GM21723 (cell line): ENCODE measurements around the gene CCDC201.
"Not testable (repeated sequence)": the region's sequence is repeated elsewhere in the genome, so short reads cannot be mapped to it uniquely, and the experiment has no call there.

Experiments used
- ATAC-seq: cut with Tn5 transposase; IDR thresholded peaks from one replicate; pipeline ENCODE4 v1.9.1; 2021; ENCODE audit warnings: mild to moderate bottlenecking, moderate library complexity; ENCODE audit not compliant: unreplicated experiment

The CCDC201 gene

DNA sequence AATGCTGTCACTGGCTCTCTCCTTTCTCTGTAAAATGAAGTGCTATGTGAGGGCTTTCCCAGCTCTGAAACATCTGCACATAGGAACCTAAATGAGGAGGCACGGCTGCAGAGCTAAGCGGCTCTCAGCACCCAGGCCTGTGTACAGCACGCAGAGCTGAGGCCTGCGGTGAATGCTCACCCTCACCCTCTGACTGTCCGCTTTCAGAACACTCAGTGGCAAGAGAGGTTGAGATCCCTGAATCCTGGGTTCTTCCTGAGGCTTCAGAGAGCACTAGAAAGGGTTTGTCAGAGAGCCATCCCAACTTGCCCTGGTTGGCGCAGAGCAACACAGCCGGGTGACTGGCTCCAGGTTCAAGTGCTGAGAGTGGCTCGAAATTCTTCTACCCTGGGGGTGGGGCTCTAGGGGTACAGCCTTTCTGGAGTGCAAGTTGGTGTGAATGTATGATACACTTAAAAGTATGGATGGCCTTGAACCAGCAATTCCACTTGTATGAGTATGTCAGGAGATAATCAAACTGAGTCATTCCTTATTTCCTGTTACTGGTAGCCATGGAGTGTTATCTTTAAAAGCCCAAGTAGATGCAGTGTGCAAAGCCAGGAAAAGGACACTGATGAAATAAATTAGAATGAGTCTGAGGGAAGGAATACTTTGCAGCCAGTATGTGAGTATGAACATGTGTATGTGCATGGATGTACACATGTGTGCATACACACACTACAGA lies 1.7 kb upstream of the CCDC201 start:
- no peak for ATAC-seq

DNA sequence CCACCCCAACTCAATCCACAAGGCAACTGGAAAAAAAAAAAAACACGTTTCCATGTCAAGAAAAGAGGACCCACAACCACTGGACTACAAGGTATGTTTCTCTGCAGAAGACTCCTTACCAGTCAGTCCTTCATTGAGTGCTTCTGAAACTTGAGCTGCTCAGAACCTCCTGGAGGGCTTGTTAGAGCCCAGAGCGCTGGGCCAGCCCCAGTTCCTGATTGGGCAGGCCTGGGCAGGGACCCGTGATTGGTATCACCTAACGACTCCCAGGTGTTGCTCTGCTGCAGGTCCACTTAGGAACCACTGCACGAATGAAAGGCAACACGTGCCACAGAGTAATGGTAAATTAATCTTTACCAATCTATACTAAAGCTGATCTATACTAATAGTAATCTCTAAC lies 473 bp upstream of the CCDC201 start:
- ATAC-seq = no peak

DNA sequence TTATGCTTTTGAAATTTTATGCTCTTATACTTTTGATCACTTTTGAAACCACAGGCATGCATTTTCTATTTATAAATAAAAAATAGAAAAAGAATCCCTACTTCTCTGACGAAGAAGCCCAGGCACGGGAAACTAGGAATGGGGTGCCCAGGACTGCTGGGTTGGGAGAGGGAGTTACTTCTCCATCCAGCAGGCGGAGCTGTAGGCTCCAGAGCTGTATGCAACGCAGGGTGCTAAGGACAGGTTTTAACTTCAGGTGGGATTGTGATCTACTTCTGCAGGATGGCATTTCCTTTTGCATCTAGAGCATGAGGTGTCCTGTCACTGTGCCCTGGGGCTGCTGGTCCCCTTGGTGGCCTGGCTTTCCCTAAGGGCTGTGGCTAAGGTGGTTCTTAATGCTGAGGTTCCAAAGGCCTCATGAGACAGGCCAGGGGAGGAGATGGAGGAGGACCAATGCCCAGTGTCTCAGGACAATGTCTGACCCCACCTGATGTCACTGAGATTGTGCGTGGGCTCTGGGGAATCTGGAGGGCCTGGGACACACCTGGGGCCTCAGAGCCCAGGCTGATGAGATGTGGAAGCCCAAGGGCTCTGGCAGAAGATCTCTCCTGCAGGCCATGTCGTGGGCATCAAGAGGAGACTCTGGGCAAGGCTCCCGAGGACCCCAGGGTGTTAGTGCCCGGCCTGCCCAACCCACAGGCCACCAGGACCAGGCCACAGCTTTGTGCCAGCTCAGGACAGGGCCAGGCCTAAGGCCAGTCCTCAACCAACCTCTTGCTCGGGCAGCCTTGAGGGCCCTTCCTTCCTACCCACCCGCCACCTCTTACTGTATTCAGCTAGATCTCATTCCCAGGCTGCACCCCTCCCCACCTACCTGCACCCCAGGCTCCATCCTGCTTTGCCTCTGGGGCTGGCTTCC lies 507 bp downstream of the CCDC201 start:
- ATAC-seq = no peak

DNA sequence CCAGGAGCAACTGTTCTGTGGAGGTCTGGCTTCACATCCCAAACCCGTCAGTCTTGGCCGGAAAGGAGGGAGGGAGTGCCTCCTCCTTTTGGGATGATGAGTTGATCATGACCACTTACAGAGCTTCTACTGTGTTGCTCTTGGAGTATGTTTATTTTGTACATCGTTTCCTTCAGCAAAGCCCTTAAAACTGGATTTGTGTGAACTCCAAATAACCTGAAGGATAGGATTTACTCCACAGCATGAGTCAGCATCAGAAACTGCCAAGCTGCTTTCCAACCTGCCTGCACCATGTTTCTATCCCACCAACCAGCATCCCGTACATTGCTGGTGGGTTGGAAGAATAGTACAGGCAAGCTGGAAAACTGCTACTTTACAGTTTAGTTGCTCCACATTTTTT lies 3.5 kb downstream of the CCDC201 start:
- no peak for ATAC-seq

DNA sequence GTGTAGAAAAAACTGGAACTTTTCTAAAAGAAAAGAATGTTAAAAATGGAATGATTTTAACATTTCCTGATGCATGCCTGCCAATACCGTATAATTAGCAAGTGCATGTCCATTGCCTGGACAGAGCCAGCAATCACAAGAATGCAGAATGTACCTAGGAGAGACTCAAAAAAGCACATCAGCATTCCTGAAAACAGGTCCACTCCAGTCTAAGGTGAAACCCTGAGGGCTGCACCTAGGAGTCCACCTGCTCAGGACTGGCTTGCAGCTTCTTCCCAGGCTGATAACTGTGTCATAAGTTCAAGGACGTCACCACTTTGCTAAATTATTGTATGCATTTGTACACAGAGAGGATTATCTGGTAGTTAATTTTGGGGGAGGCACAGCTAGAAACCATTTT lies 5.4 kb downstream of the CCDC201 start:
- ATAC-seq = no peak

DNA sequence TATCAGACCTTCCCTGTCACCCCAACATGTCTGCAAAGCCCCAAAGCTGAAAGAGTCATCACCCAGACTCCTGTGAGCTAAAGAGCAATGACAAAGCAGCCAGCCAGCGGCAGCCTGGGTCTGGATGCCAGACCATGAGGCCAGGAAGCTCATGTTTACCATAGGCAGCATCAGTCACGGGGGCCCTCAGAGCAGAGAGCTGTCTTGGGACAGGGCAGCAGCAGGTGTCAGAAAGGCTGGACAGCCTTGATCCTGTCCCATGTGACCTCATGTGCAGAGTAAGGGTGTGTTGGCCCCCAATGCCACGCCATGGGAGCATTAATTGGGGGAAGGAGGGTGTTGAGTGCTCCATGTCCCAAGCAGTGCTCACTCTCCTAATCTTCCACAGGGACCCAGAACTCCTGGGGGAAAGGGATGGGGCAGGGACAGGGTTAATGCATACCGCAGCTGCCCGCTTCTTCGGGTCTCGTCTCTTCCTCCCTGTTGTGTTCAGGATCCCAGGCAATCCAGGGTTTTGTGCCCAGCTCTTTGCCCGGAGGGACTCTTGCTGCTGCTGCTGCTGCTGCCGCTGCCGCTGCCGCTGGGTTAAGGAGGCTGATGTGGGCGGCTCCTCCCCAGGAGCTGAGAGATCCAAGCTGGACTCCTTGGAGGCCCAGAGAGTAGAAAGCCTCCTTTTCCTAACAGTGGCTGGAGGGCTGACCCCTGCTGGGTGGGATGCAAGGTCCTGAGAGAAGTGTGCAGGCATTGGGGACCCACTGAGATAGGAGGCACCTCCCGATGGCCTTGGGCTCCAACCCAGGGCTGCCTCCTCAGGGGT lies 7.1 kb downstream of the CCDC201 start:
- no peak for ATAC-seq

DNA sequence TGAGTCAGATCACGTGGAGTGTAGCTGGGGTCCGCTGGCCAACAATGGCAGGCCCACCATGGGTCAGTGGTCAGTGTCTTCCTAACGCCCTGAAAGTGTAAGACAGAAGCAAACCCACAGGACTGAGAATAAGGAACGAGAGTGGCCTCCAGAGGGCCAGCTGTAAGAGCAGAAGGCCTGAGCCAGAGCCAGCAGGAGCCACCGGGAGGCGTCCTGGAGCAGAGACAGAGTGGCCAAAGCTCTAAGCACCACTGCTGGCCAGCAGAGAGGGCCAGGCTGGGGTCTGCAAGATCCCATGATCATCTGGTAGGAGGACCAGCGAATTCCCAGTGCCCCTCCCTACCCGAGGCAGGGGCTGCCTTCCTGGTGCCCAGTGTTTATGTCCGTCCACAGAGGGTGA lies 9.2 kb downstream of the CCDC201 start:
- ATAC-seq = no peak

DNA sequence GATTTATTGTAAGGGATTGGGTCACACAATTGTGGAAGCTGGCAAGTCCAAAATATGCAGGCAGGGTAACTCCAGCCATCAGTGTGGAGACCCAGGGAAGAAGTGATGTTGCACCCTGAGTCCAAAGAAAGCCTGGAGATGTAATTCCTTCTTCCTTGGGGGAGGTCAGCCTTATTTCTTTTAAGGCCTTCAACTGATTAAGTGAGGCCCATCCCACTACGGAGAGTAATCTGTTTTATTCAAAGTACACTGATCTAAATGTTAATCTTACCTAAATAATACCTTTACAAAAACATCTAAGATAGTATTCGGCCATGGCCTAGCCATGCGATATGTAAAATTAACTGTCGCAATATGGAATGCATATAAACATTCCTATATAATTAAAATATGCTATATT lies 16.0 kb downstream of the CCDC201 start:
- ATAC-seq = not testable (repeated sequence)

DNA sequence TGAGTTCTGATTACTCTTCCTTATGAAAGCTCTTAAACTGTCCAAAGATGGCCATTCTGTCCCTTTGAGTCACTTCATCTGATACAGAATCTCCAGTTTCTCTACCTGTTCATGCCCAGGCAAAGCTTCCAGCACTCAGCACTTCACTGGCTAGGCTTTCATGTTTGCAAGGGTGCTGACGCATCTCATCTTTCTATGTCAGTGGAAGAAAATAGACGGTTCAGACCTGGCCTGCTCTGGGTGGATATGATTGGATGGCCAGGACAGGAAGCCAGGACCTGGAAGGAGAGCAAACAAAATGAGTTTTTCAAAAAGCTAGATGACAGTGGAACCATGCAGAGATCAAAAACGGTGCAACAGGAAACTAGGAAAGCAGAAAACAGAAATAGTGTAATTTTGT lies 17.2 kb downstream of the CCDC201 start:
- not testable (repeated sequence) for ATAC-seq

DNA sequence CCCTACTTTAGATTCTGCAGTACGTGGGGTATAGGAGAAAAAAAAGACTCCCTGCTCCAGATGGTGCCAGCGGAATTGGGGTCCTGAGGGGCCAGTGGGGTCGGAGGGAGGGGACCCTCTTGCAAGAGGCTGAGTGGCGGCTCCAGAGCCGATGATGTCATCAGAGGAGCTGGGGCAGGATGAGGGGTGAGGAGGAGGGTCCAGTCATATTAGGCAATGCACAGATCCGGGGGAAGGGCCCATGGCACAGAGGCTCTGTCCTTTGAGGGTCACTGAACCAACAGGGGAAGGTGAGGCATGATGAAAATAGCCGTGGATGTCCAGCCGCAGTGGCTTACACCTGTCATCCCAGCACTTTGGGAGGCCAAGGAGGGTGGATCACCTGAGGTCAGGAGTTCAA lies 19.4 kb downstream of the CCDC201 start:
- not testable (repeated sequence) for ATAC-seq

DNA sequence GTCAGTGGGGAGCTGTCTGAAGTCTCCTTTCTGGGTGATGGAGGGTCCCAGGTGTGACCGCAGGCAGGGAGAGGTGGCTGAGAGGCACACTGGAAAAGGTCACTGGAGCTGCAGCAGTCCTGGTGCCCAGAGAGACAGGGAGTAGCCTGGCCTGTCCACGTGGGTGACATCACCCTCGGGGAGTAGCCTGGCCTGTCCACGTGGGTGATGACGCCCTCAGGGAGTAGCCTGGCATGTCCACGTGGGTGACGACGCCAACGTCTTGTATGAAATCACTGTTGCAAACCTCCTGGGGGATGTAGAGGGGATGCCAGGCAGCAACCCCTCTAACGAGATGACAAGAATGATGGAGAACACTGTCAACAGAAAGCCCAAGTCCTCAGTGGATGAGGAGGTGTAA lies 19.9 kb downstream of the CCDC201 start:
- ATAC-seq = not testable (repeated sequence)

DNA sequence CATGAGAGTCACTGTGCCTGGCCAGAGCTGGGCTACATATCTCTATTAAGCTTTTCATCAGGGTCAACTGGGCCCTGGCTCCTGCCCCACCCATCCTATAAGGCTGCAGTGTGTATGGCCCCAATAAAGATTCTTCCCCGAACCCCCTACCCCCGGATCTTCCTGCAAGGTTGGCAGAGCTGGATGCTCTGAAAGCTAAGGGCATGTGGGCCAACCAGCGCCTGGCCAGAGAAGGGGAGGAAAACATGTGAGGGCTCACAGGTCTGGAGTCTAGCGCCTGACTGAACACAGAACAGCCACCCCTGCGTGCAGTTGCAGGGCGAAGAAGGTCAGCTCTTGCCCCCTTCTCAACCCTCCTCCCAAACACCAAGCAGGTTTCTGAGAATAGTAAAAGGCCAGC lies 24.1 kb downstream of the CCDC201 start:
- ATAC-seq = not testable (repeated sequence)

DNA sequence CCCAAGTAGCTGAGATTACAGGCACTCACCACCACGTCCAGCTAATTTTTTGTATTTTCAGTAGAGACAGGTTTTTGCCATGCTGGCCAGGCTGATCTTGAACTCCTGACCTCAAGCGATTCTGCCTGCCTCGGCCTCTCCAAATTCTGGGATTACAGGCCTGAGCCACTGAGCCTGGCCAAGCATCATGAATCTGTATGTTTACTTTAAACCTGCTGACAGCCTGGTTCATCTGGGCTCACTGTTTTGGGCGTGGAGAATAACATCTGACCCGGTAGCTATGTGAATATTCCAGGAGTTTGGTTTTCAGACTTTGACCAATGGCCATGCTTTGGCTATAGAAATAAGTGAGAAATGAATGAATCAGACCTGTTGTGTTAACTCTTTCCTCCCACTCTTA lies 26.3 kb downstream of the CCDC201 start:
- ATAC-seq = not testable (repeated sequence)

DNA sequence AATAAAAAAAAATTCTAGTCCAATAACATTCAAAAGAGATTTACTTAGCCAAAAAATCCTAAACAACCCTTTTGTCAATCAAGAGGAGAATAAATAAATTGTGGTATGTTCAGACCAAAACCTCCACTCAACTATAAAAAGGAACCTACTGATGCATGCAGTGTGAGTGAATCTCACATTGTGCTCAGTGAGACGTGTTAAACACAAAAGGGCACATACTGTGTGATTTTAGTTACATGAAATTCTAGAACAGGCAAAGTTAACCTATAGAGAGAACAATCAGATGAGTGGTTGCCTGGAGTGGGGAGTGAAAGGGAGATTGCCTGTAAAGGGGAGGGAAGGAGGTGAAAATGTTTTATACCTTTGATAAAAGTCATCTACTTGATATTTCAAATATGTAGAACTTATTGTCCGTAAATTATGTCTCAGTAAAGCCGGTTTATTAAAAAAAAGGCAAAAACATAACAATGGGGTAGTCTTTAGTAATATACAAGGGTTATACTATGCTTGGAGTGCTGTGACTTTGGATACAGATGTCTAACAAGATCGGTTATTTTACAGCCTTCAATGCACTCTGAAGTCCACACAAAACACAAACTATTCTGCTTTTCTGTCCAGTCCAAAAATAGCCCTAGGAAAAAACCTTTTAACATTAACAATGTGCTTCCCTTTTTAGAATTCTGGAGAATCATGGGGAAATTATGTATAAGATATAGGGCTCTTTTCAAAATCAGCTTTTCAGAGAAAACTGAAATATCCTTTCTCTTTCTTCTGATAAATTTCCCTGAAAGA lies 30.8 kb downstream of the CCDC201 start:
- ATAC-seq = not testable (repeated sequence)

DNA sequence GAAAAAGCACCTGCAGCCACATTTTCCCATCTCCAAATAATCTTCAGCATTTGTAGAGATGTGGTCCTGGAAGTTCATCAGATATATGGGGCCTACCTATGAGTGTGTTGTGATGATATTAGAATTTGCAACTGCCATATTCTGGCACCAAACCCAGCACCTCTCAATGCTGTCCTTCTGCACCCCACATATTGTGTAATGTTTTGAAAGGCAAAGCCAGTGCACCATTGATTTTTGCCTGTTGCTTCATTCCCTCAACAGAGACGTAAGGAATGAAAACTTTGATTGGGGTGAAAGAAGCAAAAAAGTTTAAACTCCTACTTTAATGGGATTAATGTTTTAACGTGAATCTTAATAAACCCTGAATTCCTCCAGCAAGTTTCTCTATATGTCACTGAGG lies 34.0 kb downstream of the CCDC201 start:
- ATAC-seq = not testable (repeated sequence)

DNA sequence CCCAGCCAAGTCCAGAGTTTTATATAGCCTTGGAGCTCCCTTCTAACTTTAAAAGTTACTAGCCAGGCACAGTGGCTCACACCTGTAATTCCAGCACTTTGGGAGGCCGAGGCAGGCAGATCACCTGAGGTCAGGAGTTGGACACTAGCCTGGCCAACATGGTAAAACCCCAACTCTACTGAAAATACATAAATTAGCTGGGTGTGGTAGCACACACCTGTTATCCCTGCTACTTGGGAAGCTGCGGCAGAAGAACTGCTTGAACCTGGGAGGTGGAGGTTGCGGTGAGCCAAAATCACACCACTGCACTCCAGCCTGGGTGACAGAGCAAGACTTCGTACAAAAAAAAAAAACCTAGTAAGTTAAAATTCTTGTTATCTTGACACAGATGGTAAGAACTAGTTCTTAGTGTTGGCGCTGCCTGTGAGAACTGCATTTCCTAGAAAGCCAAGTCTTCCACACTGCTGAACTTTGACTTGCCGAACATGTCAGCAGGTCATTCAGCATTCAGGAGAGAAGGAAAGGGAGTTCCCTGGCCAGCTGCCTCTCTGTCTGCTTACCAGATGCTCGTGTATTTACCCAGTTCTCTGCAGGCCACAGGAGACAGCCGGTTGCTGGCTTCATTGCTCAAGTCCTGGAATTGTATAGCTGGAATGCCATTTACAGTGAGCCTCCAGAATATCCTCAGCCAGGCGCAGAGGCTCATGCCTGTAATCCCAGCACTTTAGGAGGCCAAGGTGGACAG lies 40.3 kb downstream of the CCDC201 start:
- not testable (repeated sequence) for ATAC-seq

DNA sequence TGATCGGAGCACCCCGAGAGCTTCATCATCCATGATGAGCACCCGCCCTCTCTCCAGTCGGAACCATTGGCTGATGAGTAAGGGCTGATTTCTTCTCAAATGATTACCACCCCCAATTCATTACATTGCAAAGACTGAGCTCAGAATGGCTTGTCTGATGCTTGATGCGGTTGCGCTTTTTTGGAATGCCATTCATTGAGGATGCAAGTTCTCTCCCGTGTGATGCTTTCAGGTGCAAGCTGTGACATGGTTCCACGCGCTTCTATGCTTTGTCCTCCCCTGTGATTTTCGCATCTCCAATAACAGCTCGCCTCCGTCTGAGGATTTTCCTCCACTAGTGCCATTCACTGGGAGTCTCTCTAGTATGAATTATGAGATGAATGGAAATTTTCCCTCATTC lies 43.0 kb downstream of the CCDC201 start:
- ATAC-seq = not testable (repeated sequence)

DNA sequence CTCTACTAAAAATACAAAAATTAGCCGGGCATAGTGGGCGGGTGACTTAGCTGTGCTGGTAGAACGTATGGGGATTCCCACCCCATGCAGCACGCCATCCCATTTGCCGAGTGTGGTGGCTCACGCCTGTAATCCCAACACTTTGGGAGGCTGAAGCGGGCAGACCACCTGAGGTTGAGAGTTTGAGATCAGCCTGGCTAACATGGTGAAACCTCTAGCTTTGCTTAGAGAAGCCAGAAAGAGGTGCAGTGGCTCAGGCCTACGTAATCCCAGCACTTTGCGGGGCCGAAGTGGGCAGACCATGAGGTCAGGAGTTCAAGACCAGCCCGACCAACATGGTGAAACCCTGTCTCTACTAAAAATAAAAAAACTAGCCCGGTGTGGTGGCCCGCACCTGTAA lies 45.2 kb downstream of the CCDC201 start:
- not testable (repeated sequence) for ATAC-seq

DNA sequence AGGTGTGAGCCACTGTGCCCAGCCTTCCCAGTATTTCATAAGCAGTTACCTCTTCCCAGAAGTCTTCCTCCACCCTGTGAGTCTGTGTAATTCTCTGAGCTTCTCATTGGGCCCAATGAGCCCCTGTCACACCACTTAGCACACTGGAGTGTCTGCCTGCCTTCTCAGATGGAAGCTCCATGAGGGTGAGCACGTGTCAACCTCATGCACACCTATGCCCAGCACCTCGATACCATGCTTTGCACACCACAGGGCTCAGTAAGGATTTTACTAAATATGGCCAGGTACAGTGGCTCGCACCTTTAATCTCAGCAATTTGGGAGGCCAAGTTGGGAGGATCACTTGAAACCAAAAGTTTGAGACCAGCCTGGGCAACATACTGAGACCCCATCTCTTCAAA lies 46.3 kb downstream of the CCDC201 start:
- ATAC-seq = not testable (repeated sequence)

DNA sequence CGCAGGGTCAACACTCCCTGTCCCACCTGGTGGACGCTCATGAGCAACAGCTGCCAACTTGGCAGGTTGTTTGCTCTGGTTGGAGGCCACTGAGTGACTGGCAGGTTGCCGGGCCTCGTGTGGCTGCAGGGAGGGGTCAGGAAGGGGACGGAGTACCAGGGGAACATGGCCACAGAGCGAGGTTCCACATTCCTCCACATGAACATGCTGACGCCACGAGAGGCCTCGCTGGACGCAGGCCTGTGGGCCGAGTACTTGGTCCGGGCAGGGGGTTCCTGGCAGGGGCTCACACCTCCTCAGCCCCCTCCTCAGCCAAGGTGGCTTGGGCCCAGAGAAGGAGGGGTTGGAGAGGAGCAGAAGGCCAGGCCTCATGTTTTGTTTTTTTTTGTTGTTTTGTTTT lies 54.1 kb downstream of the CCDC201 start:
- ATAC-seq = not testable (repeated sequence)
